ENCODE results near the gene MACROD2.

MACROD2 gene

DNA sequence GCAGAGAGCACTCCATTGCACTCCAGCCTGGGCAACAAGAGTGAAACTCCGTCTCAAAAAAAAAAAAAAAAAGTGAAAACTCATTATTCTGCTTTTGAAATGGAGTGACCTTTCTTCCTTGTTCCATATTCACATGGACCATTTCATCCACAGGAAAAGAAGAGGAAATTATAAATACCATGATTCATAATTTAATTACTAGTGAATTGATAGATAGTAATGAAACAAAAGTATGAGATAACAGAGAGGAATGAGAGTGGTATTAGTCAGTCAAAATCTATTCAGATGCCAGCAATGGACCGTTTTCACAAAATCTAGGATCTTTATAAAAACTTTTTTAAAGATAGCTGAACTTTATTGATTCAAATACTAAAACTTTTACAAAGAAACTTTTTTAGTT is 785.2 kb downstream of the MACROD2 start:
- peak; percentile 90 for TF ChIP-seq ISL1 (CRISPR knock-in tag; IDR thresholded peaks at IDR 0.05)
- TF ChIP-seq ZFP30 (CRISPR knock-in tag; IDR thresholded peaks at IDR 0.05): no peak
- ATAC-seq: peak; percentile 20; the same call in 1 of the 3 replicates

DNA sequence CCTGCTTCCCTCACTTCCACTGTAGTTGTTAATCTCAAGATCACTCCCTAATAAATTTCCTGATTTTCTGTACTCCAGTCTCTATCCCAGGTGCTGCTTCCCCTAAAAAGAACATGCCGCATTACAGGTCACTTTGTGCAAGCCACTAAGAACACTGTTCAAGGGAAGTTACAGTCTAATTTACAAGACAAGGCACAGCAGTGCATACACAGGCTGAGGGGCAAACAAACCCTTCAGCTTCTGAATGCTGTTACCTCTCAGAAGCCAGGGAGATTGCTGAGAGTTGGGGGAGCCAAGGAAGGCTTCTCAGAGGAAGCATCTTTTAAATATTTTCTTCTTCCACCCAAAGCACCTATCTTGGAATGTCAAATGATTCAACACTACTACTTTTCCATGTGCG is 787.4 kb downstream of the MACROD2 start:
- TF ChIP-seq SNAI2 (CRISPR knock-in tag; IDR thresholded peaks at IDR 0.05): no peak
- no peak for TF ChIP-seq TCF4 (CRISPR knock-in tag; IDR thresholded peaks at IDR 0.05; ENCODE audit: borderline replicate concordance)
- no peak for TF ChIP-seq ZFP3 (CRISPR knock-in tag; IDR thresholded peaks at IDR 0.05)
- no peak for TF ChIP-seq ISL1 (CRISPR knock-in tag; IDR thresholded peaks at IDR 0.05)
- TF ChIP-seq ZNF565 (CRISPR knock-in tag; conservative IDR thresholded peaks at IDR 0.05; ENCODE audit: low read depth): no peak
- no peak for TF ChIP-seq BACH2 (CRISPR knock-in tag; IDR thresholded peaks at IDR 0.05; ENCODE audit: borderline replicate concordance)
- no peak for TF ChIP-seq CSDC2 (CRISPR knock-in tag; IDR thresholded peaks at IDR 0.05)
- TF ChIP-seq, protein P1, sequence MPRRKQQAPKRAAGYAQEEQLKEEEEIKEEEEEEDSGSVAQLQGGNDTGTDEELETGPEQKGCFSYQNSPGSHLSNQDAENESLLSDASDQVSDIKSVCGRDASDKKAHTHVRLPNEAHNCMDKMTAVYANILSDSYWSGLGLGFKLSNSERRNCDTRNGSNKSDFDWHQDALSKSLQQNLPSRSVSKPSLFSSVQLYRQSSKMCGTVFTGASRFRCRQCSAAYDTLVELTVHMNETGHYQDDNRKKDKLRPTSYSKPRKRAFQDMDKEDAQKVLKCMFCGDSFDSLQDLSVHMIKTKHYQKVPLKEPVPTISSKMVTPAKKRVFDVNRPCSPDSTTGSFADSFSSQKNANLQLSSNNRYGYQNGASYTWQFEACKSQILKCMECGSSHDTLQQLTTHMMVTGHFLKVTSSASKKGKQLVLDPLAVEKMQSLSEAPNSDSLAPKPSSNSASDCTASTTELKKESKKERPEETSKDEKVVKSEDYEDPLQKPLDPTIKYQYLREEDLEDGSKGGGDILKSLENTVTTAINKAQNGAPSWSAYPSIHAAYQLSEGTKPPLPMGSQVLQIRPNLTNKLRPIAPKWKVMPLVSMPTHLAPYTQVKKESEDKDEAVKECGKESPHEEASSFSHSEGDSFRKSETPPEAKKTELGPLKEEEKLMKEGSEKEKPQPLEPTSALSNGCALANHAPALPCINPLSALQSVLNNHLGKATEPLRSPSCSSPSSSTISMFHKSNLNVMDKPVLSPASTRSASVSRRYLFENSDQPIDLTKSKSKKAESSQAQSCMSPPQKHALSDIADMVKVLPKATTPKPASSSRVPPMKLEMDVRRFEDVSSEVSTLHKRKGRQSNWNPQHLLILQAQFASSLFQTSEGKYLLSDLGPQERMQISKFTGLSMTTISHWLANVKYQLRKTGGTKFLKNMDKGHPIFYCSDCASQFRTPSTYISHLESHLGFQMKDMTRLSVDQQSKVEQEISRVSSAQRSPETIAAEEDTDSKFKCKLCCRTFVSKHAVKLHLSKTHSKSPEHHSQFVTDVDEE (CRISPR knock-in tag; IDR thresholded peaks at IDR 0.05): no peak
- TF ChIP-seq ZNF70 (CRISPR knock-in tag; IDR thresholded peaks at IDR 0.05): no peak
- TF ChIP-seq GLIS3 (CRISPR knock-in tag; IDR thresholded peaks at IDR 0.05): no peak
- TF ChIP-seq, protein P2, sequence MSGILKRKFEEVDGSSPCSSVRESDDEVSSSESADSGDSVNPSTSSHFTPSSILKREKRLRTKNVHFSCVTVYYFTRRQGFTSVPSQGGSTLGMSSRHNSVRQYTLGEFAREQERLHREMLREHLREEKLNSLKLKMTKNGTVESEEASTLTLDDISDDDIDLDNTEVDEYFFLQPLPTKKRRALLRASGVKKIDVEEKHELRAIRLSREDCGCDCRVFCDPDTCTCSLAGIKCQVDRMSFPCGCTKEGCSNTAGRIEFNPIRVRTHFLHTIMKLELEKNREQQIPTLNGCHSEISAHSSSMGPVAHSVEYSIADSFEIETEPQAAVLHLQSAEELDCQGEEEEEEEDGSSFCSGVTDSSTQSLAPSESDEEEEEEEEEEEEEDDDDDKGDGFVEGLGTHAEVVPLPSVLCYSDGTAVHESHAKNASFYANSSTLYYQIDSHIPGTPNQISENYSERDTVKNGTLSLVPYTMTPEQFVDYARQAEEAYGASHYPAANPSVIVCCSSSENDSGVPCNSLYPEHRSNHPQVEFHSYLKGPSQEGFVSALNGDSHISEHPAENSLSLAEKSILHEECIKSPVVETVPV (CRISPR knock-in tag; IDR thresholded peaks at IDR 0.05): no peak
- TF ChIP-seq, protein P3, sequence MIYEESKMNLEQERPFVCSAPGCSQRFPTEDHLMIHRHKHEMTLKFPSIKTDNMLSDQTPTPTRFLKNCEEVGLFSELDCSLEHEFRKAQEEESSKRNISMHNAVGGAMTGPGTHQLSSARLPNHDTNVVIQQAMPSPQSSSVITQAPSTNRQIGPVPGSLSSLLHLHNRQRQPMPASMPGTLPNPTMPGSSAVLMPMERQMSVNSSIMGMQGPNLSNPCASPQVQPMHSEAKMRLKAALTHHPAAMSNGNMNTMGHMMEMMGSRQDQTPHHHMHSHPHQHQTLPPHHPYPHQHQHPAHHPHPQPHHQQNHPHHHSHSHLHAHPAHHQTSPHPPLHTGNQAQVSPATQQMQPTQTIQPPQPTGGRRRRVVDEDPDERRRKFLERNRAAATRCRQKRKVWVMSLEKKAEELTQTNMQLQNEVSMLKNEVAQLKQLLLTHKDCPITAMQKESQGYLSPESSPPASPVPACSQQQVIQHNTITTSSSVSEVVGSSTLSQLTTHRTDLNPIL (CRISPR knock-in tag; IDR thresholded peaks at IDR 0.05; ENCODE audit: low read depth): no peak
- no peak for TF ChIP-seq PPARA (CRISPR knock-in tag; IDR thresholded peaks at IDR 0.05; ENCODE audit: borderline replicate concordance)
- ATAC-seq: no peak

DNA sequence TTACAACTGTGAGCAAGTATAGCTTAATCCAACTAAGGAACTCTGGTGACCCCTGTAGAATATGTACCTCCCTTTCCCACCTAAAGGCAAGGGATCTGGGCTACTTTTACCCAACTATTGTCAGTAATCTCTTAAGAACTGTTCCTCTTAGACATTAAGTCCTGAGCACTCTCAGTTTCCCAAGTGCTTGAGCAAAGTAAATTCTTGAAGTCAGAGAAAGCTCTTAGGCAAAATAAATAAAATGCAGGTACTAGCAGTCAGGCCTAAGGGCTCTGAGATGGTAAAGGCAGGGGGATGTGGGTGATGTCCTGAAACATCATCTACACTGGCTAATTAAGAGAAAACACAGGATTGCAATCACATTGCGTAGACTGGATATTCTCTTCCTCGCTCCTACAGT is 788.5 kb downstream of the MACROD2 start:
- TF ChIP-seq SNAI2 (CRISPR knock-in tag; IDR thresholded peaks at IDR 0.05): no peak
- no peak for TF ChIP-seq ESRRG (CRISPR knock-in tag; IDR thresholded peaks at IDR 0.05)
- no peak for ATAC-seq

DNA sequence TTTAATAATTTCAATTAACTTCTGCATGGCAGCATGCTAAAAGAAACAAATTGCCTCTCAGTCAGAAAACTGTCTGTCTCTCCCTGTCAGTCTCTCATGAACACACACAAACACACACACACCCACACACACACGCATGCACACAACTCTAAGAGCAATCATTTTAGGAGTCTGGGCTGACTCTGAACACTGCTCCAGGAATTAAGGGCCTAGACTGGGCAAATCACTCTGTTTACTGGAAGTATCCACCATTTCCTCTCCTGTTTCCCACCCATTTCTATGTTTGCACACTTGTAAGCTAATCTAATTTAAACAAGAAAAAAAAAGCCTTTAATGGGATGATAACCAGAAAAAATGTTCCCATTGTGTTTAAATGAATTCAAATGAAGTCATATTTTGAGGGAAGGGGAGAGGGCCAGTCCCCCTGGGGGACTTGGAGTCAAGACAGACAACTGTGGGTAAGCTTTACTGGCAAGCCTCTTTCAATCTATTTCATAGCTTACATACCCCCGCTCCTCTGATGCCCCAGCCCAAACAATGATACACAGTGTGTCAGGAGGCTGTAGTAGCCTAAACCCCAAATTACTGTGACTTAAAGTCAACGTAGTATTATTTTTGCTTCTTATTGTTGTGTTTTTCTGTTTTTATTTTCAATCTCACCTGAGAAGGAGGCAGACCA is 789.9 kb downstream of the MACROD2 start:
- ATAC-seq: no peak

More for the DNA sequence above, 789.9 kb downstream of the MACROD2 start:
- TF ChIP-seq, protein P1 (CRISPR knock-in tag; IDR thresholded peaks at IDR 0.05): no peak
- TF ChIP-seq, protein P4, sequence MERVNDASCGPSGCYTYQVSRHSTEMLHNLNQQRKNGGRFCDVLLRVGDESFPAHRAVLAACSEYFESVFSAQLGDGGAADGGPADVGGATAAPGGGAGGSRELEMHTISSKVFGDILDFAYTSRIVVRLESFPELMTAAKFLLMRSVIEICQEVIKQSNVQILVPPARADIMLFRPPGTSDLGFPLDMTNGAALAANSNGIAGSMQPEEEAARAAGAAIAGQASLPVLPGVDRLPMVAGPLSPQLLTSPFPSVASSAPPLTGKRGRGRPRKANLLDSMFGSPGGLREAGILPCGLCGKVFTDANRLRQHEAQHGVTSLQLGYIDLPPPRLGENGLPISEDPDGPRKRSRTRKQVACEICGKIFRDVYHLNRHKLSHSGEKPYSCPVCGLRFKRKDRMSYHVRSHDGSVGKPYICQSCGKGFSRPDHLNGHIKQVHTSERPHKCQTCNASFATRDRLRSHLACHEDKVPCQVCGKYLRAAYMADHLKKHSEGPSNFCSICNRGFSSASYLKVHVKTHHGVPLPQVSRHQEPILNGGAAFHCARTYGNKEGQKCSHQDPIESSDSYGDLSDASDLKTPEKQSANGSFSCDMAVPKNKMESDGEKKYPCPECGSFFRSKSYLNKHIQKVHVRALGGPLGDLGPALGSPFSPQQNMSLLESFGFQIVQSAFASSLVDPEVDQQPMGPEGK (CRISPR knock-in tag; IDR thresholded peaks at IDR 0.05; ENCODE audit: borderline replicate concordance): no peak
- no peak for TF ChIP-seq GLIS3 (CRISPR knock-in tag; IDR thresholded peaks at IDR 0.05)
- TF ChIP-seq, protein P3 (CRISPR knock-in tag; IDR thresholded peaks at IDR 0.05; ENCODE audit: low read depth): no peak
- no peak for TF ChIP-seq ZFP30 (CRISPR knock-in tag; IDR thresholded peaks at IDR 0.05)
- no peak for TF ChIP-seq RARB (CRISPR knock-in tag; IDR thresholded peaks at IDR 0.05)
- no peak for TF ChIP-seq ESRRG (CRISPR knock-in tag; IDR thresholded peaks at IDR 0.05)
- TF ChIP-seq ZFP3 (CRISPR knock-in tag; IDR thresholded peaks at IDR 0.05): no peak
- no peak for TF ChIP-seq ZNF70 (CRISPR knock-in tag; IDR thresholded peaks at IDR 0.05)
- TF ChIP-seq TOX (CRISPR knock-in tag; IDR thresholded peaks at IDR 0.05; ENCODE audit: borderline replicate concordance): no peak
- no peak for TF ChIP-seq ZC3H10 (CRISPR knock-in tag; IDR thresholded peaks at IDR 0.05)
- TF ChIP-seq CSDC2 (CRISPR knock-in tag; IDR thresholded peaks at IDR 0.05): no peak
- no peak for TF ChIP-seq ARNTL (CRISPR knock-in tag; IDR thresholded peaks at IDR 0.05; ENCODE audit: borderline replicate concordance, low read depth)
- no peak for TF ChIP-seq OSR1 (CRISPR knock-in tag; IDR thresholded peaks at IDR 0.05)
- no peak for TF ChIP-seq PPARA (CRISPR knock-in tag; IDR thresholded peaks at IDR 0.05; ENCODE audit: borderline replicate concordance)
- TF ChIP-seq, protein P2 (CRISPR knock-in tag; IDR thresholded peaks at IDR 0.05): no peak
- TF ChIP-seq ZNF565 (CRISPR knock-in tag; conservative IDR thresholded peaks at IDR 0.05; ENCODE audit: low read depth): no peak
- TF ChIP-seq ISL1 (CRISPR knock-in tag; IDR thresholded peaks at IDR 0.05): no peak
